HuH-7.5 (cell line): ENCODE measurements around the gene RAMP3.

Experiments used
- DNase-seq: peaks from one replicate; pipeline ENCODE4 v3.0.0; 2011; ENCODE audit warnings: low spot score

Gene RAMP3

GRCh38 chr7:45223728-45224630 is 66.4 kb downstream of the RAMP3 start:
- DNase-seq = no peak

GRCh38 chr7:45224832-45225231 is 67.2 kb downstream of the RAMP3 start:
- DNase-seq = no peak

GRCh38 chr7:45225311-45225947 is 67.8 kb downstream of the RAMP3 start:
- no peak for DNase-seq

GRCh38 chr7:45225948-45226335 is 68.4 kb downstream of the RAMP3 start:
- DNase-seq = no peak

GRCh38 chr7:45229156-45229920 is 71.7 kb downstream of the RAMP3 start:
- no peak for DNase-seq

- DNase-seq = no peak
Observed at GRCh38 chr7:45230083-45230482, 72.5 kb downstream of the RAMP3 start.

GRCh38 chr7:45230611-45231165 is 73.1 kb downstream of the RAMP3 start:
- DNase-seq = no peak

GRCh38 chr7:45233249-45233775 is 75.7 kb downstream of the RAMP3 start:
- DNase-seq = no peak
